Activated CD8-positive, alpha-beta T cell treated with anti-CD3 and anti-CD28 coated beads, Interleukin-2, amount 10 ng/mL, durations not matched to agents 7 days and 5 days (primary cell): ENCODE data around the gene FAM53B. TPM values are rescaled to one million over a fixed set of nuclear protein-coding genes. Genes with fewer than 3 reads are reported as not detected.
A peak's percentile ranks its signal among the peaks of the same experiment; 100 is the strongest.

ENCODE experiments used
- ATAC-seq: fragments of 150-1000 bp; cut with Tn5 transposase; one replicate; pipeline ENCODE4 v1.10.0; 2021; ENCODE audit warnings: moderate library complexity
- CTCF ChIA-PET: fragments of 350-600 bp; sonication (Branson Sonifier 250); formaldehyde crosslinking; loops from one replicate; lab custom pipeline; 2021; ENCODE audit warnings: antibody characterized with exemption; lab: Charles Lee
- POLR2A ChIA-PET: fragments of 350-600 bp; sonication (Branson Sonifier 250); formaldehyde crosslinking; loops from one replicate; lab custom pipeline; 2021; ENCODE audit warnings: antibody characterized with exemption; lab: Charles Lee
- DNase-seq: peaks from one replicate; pipeline ENCODE4 v3.0.0-alpha.2; 2020
- H3K27ac Mint-ChIP-seq: one replicate; pipeline ENCODE4 v1.8.0; 2021; ENCODE audit warnings: mild to moderate bottlenecking, mixed read lengths
- H3K27me3 Mint-ChIP-seq: one replicate; pipeline ENCODE4 v1.8.0; 2021; ENCODE audit warnings: low read depth, mixed read lengths
- H3K36me3 Mint-ChIP-seq: one replicate; pipeline ENCODE4 v1.8.0; 2021; ENCODE audit warnings: low read depth, mixed read lengths
- H3K4me1 Mint-ChIP-seq: one replicate; pipeline ENCODE4 v1.8.0; 2021; ENCODE audit warnings: low read depth, mixed read lengths
- H3K4me3 Mint-ChIP-seq: one replicate; pipeline ENCODE4 v1.8.0; 2021; ENCODE audit warnings: mild to moderate bottlenecking, mixed read lengths
- H3K9me3 Mint-ChIP-seq: one replicate; pipeline ENCODE4 v1.8.0; 2022; ENCODE audit warnings: mixed read lengths; ENCODE audit not compliant: insufficient read depth
- total RNA-seq, 2 experiments: library from RNA; stranded (reverse); gene quantifications; one replicate each; pipeline ENCODE4 v1.2.3, GENCODE V29; 2021

Gene FAM53B
- total RNA-seq, 2 experiments from 2014 or later, result 19.9 to 21.8 TPM

GRCh38 chr10:124683814-124684213 lies 60.4 kb downstream of the FAM53B start:
- Mint-ChIP-seq H3K27ac (peak overlapping the region; percentile 8), H3K36me3 (peaks cover 48% of the 10 kb centered on the region), H3K27me3 (no peaks in the 10 kb centered on the region), H3K9me3 (no peaks in the 10 kb centered on the region), H3K4me3 (no peak overlapping the region), H3K4me1 (peaks cover 61% of the 10 kb centered on the region)
- DNase-seq (no peak), ATAC-seq (no peak)
- ChIA-PET CTCF (interaction anchor here (1.2 to 4.6 kb wide), 2 partner anchors 11 to 58 kb away, joined by 5 to 25 read pairs; no protein-coding TSS in a partner anchor), POLR2A (interaction anchor here (0.6 kb wide), 1 partner anchor 35 kb away, joined by 4 read pairs; no protein-coding TSS in a partner anchor)

- POLR2A ChIA-PET, result no interaction called here
- H3K4me3 Mint-ChIP-seq, result no peak overlapping the region
- no peak overlapping the region for H3K27ac Mint-ChIP-seq
- CTCF ChIA-PET, result interaction anchor here (1.0 to 1.8 kb wide), 3 partner anchors 15 to 60 kb away, joined by 3 to 7 read pairs (median 4); no protein-coding TSS in a partner anchor
- H3K27me3 Mint-ChIP-seq, result no peaks in the 10 kb centered on the region
- H3K4me1 Mint-ChIP-seq, result peaks cover 68% of the 10 kb centered on the region
- no peaks in the 10 kb centered on the region for H3K9me3 Mint-ChIP-seq
- H3K36me3 Mint-ChIP-seq, result peaks cover 46% of the 10 kb centered on the region
- no peak for DNase-seq
- no peak for ATAC-seq
Measured at GRCh38 chr10:124681626-124682552, 62.3 kb downstream of the FAM53B start.

DNA sequence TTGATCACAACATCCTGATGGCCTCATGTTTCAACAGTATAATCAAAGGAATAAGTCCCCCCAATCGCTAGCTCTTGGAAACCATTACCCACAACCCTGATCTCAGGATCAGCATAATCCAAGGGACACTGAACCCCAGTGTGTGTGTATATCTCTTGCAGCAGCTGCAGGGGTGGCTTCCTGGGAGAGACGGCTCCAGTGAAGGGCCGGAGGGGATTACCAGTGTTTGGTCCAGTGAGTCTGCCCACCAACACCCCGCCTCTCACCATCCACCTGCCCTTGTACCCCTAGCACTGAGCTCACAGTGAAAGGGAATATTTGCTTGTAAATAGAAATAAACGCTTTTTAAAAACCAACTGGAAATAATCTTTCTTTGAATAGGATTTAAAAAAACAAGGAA lies 63.1 kb downstream of the FAM53B start:
- Mint-ChIP-seq H3K27ac (no peak overlapping the region), H3K9me3 (no peaks in the 10 kb centered on the region), H3K4me3 (no peak overlapping the region), H3K4me1 (peaks cover 71% of the 10 kb centered on the region), H3K27me3 (no peaks in the 10 kb centered on the region), H3K36me3 (peaks cover 44% of the 10 kb centered on the region)
- no peak for ATAC-seq
- CTCF ChIA-PET, result interaction anchor here (1.0 to 1.8 kb wide), 3 partner anchors 16 to 60 kb away, joined by 3 to 7 read pairs (median 3); no protein-coding TSS in a partner anchor
- no peak for DNase-seq
- POLR2A ChIA-PET, result no interaction called here

GRCh38 chr10:124680675-124681074 lies 63.5 kb downstream of the FAM53B start:
- CTCF ChIA-PET, result interaction anchor here (1.0 to 1.8 kb wide), 3 partner anchors 16 to 61 kb away, joined by 3 to 7 read pairs (median 3); no protein-coding TSS in a partner anchor
- ATAC-seq (no peak), DNase-seq (no peak)
- Mint-ChIP-seq H3K27me3 (no peaks in the 10 kb centered on the region), H3K4me3 (no peak overlapping the region), H3K9me3 (no peaks in the 10 kb centered on the region), H3K4me1 (peaks cover 71% of the 10 kb centered on the region), H3K36me3 (peaks cover 44% of the 10 kb centered on the region), H3K27ac (no peak overlapping the region)
- POLR2A ChIA-PET, result no interaction called here

- peaks cover 39% of the 10 kb centered on the region for H3K36me3 Mint-ChIP-seq
- H3K27me3 Mint-ChIP-seq, result no peaks in the 10 kb centered on the region
- H3K27ac Mint-ChIP-seq, result peak overlapping the region; percentile 57
- ChIA-PET POLR2A (interaction anchor here (0.9 to 1.7 kb wide), 4 partner anchors 17 to 39 kb away, joined by 3 to 13 read pairs (median 8); no protein-coding TSS in a partner anchor), CTCF (interaction anchor here (0.6 to 2.2 kb wide), 16 partner anchors 9 to 77 kb away, joined by 3 to 23 read pairs (median 5); no protein-coding TSS in a partner anchor)
- no peak overlapping the region for H3K4me3 Mint-ChIP-seq
- H3K9me3 Mint-ChIP-seq, result no peaks in the 10 kb centered on the region
- ATAC-seq (no peak), DNase-seq (no peak)
- H3K4me1 Mint-ChIP-seq, result peaks cover 62% of the 10 kb centered on the region
Measured at GRCh38 chr10:124679401-124679800, 64.8 kb downstream of the FAM53B start.

DNA sequence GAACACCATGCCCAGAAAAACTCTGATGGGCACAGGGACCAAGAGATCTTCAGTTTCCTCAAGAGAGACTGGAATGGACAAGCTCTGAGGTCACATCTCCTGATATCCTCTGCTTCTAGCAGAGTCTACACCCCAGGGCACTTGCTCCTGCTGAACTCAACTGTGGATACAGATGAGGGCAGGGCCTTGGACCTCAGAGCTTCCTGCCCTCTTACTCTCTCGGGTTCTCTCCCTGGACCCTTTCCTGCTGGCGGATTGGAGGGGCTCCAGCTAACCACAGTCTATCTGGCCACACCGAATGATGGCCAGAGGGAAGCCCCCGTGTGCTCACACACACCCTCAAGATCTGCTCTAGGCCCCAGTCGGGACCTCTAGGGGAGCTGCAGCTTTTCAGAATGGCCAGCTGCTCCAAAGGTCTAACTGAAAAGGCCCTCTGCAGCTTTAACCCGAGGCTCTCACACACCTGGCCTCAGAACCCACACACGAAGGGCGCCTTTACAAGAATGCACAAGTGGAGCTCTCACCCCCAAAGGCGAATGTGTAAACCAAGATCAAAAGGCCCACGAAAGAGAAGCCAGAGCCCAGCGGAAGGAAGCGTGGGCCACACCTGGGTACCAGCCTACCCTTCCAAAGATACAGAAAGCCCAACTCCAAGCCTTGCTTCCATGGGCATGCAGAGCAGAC lies 65.5 kb downstream of the FAM53B start:
- Mint-ChIP-seq H3K9me3 (no peaks in the 10 kb centered on the region), H3K27me3 (no peaks in the 10 kb centered on the region), H3K4me1 (peaks cover 56% of the 10 kb centered on the region), H3K4me3 (peak overlapping the region; percentile 56), H3K27ac (peak overlapping the region; percentile 84), H3K36me3 (peaks cover 35% of the 10 kb centered on the region)
- ATAC-seq, result peak; percentile 68
- DNase-seq, result peak; percentile 64
- ChIA-PET CTCF (interaction anchor here (0.6 to 2.2 kb wide), 16 partner anchors 10 to 77 kb away, joined by 3 to 23 read pairs (median 5); no protein-coding TSS in a partner anchor), POLR2A (interaction anchor here (0.9 to 1.7 kb wide), 4 partner anchors 18 to 40 kb away, joined by 3 to 13 read pairs (median 8); no protein-coding TSS in a partner anchor)

GRCh38 chr10:124677749-124678556 lies 66.2 kb downstream of the FAM53B start:
- peaks cover 55% of the 10 kb centered on the region for H3K4me1 Mint-ChIP-seq
- H3K9me3 Mint-ChIP-seq, result no peaks in the 10 kb centered on the region
- H3K4me3 Mint-ChIP-seq, result peak overlapping the region; percentile 56
- peaks cover 33% of the 10 kb centered on the region for H3K36me3 Mint-ChIP-seq
- POLR2A ChIA-PET, result interaction anchor here (0.9 to 1.7 kb wide), 4 partner anchors 18 to 41 kb away, joined by 3 to 13 read pairs (median 8); no protein-coding TSS in a partner anchor
- DNase-seq (no peak), ATAC-seq (peak; percentile 50)
- no peaks in the 10 kb centered on the region for H3K27me3 Mint-ChIP-seq
- CTCF ChIA-PET, result interaction anchor here (0.8 to 2.6 kb wide), 12 partner anchors 10 to 71 kb away, joined by 3 to 23 read pairs (median 8); no protein-coding TSS in a partner anchor
- peak overlapping the region; percentile 84 for H3K27ac Mint-ChIP-seq

DNA sequence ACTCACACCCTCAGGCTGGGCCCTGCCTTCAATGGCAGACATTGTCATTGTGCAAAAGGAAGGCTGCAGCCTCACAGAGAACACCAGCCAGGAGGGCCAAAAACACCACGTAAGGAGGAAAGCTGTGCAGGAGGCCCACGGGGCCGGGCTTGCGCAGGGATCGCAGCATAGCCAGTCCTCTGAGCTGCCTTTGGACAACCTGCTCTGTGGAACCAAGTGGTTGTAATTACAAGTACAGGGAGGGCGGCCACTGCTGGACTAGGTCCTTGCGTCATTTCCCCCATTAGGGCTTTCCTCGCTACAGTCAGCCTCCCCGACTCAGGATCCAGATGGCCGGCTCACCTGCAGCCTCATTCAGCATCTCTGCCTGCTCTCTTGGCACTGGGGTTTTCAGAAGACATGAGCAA lies 66.9 kb downstream of the FAM53B start:
- POLR2A ChIA-PET, result no interaction called here
- Mint-ChIP-seq H3K4me3 (no peak overlapping the region), H3K4me1 (peaks cover 62% of the 10 kb centered on the region), H3K27ac (peak overlapping the region; percentile 84), H3K27me3 (no peaks in the 10 kb centered on the region), H3K36me3 (peaks cover 33% of the 10 kb centered on the region), H3K9me3 (no peaks in the 10 kb centered on the region)
- CTCF ChIA-PET, result interaction anchor here (0.8 to 2.6 kb wide), 2 partner anchors 11 to 64 kb away, joined by 3 to 10 read pairs; no protein-coding TSS in a partner anchor
- ATAC-seq (no peak), DNase-seq (no peak)

DNA sequence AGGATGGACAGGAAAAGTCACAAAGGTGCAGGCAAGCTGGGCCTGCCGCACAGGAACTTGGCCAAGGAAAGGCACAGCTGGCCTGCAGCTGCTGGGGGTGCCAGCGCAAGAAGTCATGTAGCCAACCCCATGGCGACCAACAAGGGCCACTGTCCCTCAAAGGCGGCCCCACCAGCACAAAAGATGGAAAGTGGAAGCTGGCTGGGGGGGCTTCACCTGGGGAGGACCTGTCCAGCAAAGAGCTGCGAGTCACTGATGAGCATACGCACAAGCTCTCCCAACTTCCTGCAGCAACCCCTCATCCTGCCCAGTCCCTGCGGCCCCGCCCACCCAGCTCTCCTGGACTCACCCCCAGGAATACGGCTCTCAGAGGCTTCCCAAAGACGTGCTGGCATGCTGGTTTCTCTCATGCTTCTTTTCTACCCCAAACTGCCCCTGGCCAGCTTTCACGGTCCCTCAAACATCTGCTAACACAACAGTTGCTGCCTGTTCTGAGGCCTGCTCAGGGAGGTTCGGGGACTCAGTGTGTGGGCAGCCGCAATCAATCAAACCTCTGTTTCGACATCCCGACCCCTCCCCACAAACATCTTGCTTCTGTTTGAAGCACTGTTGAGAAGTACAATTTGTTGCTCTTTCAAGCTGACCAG lies 67.6 kb downstream of the FAM53B start:
- peaks cover 69% of the 10 kb centered on the region for H3K4me1 Mint-ChIP-seq
- DNase-seq, result no peak
- no peak for ATAC-seq
- H3K36me3 Mint-ChIP-seq, result peaks cover 33% of the 10 kb centered on the region
- H3K9me3 Mint-ChIP-seq, result no peaks in the 10 kb centered on the region
- ChIA-PET CTCF (interaction anchor here (0.8 to 2.6 kb wide), 3 partner anchors 13 to 64 kb away, joined by 3 to 10 read pairs (median 9); no protein-coding TSS in a partner anchor), POLR2A (interaction anchor here (0.6 to 2.2 kb wide), 2 partner anchors 13 to 159 kb away, joined by 3 to 6 read pairs; no protein-coding TSS in a partner anchor)
- no peaks in the 10 kb centered on the region for H3K27me3 Mint-ChIP-seq
- H3K27ac Mint-ChIP-seq, result no peak overlapping the region
- H3K4me3 Mint-ChIP-seq, result no peak overlapping the region

DNA sequence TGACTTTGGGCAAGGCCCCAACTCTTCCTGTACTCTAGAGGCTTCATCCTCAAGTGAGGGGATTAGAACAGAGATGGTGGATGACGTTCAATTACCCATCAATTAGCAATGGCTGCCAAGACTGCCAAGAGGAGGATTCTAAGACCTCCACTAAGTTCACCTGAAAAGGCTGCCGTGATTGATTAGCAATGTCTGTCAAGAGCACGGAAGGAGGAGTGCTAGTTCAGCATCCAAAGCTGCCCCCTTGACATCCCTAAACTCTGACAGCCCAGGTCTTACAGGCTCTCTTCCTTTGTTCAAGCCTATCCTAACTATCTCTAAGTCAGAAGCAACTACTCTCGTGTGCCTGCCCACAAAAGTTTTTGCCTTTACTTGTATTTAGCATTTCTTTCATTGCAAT lies 68.4 kb downstream of the FAM53B start:
- no peaks in the 10 kb centered on the region for H3K27me3 Mint-ChIP-seq
- H3K9me3 Mint-ChIP-seq, result no peaks in the 10 kb centered on the region
- ChIA-PET CTCF (interaction anchor here (2.4 to 2.6 kb wide), 2 partner anchors 28 to 65 kb away, joined by 9 to 10 read pairs; no protein-coding TSS in a partner anchor), POLR2A (interaction anchor here (2.2 kb wide), 1 partner anchor 13 kb away, joined by 6 read pairs; no protein-coding TSS in a partner anchor)
- no peak for DNase-seq
- no peak overlapping the region for H3K27ac Mint-ChIP-seq
- H3K4me1 Mint-ChIP-seq, result peaks cover 76% of the 10 kb centered on the region
- no peak for ATAC-seq
- H3K4me3 Mint-ChIP-seq, result no peak overlapping the region
- peaks cover 27% of the 10 kb centered on the region for H3K36me3 Mint-ChIP-seq
